Sciatic nerve (tissue), 2 donors: ENCODE data around the gene RNF186. TPM values are rescaled to one million over a fixed set of nuclear protein-coding genes. Genes with fewer than 3 reads are reported as not detected.
"Not testable (repeated sequence)": the region's sequence is repeated elsewhere in the genome, so short reads cannot be mapped to it uniquely, and the experiment has no call there.

Experiments
- ATAC-seq: fragments of 200-7000 bp; cut with Tn5 transposase; one replicate; pipeline ENCODE4 v1.9.1; 2020; ENCODE audit warnings: mild to moderate bottlenecking, moderate library complexity
- DNase-seq: peaks from one replicate; pipeline ENCODE4 v3.0.0-alpha.2; 2020; ENCODE audit warnings: low spot score
- intact Hi-C: fragments of 100-400 bp; cut with DNase I; formaldehyde crosslinking; loops from one replicate; pipeline ENCODE4 v1.14.2; 2022
- total RNA-seq: library from RNA; stranded (reverse); fragmentation: NEBNext Ultra II Directional; extraction: Animal tissue kit (Norgen Biotek cat#: 25700); gene quantifications from one replicate; pipeline ENCODE4 v1.2.1, GENCODE V29; 2021
- donor health status: DM: no; HTN: no; CAD: no.
- donor health status: DM: no; HTN: no; CAD: no.

RNF186 gene
- total RNA-seq, 1 donor from 2014 or later = not detected

DNA sequence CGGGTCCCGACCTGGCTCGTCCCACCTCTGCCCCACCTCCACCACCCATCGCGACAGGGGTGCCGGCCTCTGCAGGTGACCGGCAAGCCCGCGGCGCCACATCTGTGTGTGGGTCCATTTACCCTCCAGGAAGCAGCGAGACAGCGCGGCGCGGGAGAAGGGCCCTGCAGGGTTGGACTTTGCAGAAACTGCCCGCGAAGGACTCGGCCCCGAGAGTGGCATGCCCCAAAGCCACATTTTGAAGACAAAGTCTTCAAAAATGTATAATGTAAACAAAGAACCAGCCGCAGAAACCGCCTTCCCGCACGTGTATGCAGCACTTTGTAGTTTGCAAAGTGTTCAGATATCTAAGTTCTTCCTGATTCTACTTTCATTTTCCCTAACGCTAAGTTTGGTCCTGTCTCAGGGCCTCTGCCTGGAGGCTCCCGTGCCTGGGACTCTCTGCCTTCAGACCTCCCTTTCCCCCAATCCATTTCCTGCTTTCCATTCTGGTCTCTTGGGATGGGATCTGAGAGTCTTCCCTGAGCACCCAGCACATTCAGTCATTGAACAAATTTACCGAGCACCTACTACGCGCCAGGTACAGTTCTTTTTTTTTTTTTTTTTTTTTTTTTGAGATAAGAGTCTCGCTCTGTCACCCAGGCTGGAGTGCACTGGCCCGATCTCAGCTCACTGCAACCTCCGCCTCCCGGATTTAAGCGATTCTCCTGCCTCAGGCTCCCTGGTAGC is 14.8 kb downstream of the RNF186 start:
- ATAC-seq (peak; percentile 56), DNase-seq (peak; percentile 74)
- intact Hi-C loops = no loop called here

DNA sequence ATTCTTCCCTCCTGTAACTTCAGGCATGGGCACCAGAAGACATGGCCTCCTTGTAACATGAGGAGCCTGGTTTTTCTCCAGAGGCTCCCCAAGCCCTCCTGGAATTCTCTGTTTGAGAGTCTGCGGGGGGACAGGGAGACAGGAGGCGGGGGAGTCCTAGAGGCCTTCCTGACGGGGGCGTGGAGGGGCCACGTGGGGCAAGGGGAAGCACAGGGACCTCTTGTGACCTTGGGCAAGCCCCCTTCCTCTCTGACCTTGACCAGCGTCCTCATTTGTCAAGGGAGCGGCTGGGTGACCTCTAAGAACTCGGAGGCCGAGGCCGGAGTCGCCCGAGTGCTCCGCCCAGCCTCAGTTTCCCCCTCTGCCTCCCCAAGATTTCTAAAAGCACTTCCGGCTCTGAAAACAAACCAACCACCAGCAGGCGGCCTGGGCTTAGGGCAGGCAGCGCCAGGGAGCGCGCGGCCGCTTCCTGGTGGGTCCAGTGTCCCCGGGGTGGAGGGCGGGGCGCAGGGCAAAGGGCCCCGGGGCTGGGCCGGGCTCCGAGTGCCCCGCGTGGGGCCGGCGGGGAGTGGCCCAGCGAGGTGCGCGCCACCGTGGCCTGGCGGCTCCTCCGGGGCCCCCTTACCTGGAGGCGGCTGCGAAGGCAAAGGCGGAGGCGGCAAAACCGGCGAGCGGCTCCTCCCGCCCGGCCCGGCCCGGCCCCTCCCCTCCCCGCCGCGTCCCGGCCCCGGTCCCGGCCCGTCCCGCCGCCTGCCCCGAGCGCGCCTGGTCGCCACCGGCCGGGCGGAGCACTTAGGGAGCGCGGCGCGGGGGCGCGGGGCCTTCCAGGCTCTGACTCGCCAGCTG is 15.6 kb downstream of the RNF186 start, which contains the start of gene TMCO4:
Gene TMCO4 (minus strand): TSS at position 687 of the 846 bp plus-strand sequence. CDS start 19,158 bp downstream, outside the sequence.
- peak; percentile 84 for ATAC-seq
- intact Hi-C loops = no loop called here
- peak; percentile 73 for DNase-seq

DNA sequence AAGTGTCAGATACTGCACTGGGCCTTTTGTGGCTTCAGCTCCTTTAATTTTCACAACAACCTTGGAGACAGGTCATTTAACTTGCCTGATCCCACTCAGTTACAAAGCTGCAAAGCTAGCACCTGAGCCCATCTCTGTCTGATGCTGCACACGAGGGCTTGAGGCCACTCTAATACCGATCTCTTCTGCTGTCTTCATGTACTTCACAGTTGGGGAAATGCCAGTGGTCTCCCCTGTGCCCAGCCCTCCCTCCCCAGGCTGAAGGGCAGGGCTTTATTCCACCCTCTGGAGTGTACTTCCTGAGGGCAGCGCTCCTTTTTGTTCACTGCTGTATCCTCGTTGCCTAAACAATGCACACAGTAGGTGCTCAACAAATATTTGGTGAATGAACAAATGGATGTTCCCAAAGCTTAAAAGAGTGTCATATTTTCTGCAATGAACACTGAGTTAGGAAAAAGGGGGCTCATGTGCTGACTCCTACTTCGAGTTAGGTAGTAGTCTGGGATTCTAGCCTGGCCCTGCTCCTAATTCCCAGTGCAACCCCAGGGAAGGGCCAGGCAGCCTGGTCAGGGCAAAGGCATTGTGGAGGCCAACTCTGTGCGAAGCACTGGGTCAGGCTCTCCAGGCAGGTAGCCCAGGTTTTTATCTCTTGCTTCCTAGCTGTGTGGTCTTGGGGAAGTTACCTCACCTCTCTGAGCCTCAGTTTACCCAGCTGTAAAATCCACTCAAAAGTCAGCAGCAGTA is 16.4 kb downstream of the RNF186 start:
- DNase-seq (no peak), ATAC-seq (peak; percentile 17)
- intact Hi-C loops = no loop called here

- ATAC-seq (no peak), DNase-seq (no peak)
- intact Hi-C loops = no loop called here
Measured at GRCh38 chr1:19797827-19798226, 17.3 kb downstream of the RNF186 start.

DNA sequence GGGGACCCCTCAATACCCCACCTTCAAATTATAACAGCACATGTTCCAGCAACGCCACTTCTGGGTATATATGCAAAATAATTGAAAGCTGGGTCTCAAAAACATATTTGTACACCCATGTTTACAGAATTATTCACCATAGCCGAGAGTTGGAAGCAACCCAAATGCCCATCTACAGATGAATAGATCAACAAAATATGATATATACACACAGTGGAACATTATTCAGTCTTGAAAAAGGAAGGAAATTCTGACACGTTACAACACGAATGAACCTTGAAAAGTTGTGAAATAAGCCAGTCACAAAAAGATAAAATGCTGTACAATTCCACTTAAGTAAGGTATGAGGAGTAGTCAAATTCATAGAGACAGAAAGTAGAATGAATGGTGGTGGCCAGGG is 20.5 kb downstream of the RNF186 start:
- ATAC-seq = no peak
- no peak for DNase-seq
- intact Hi-C loops = no loop called here

DNA sequence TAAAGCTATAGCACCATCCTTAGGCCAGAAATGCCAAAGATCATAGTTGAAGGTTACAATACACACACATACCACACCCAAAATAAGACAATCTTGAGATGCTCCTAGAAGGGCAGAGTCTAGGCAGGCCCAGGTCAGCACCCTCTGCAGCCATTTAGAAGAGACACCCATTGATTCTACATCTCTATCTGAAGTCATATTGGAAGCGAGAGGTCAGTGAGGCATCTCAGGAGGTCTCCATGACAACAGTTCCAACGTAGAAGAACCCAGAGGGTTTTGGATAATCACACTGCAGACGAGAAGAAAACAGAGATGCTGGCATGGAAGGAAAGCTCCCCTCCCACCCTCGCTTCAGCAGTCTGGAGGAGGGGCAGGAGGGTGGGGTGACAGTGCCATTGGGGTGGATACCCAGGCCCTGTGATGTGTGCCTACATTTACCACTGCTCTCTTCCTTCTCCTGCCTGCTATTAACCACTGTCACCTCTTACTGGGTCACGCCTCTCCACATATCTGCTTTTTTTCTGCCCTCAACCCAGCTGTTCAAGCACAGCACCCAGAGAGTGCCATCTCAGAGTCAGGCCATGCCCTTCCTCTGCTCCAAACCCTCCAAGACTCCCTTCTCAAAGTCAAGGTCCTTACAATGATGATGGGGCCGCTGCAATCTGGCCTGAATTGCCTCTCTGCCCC is 21.6 kb downstream of the RNF186 start:
- ATAC-seq (no peak), DNase-seq (no peak)
- intact Hi-C loops = no loop called here

GRCh38 chr1:19792237-19793002 is 22.7 kb downstream of the RNF186 start:
- intact Hi-C loops = no loop called here
- DNase-seq = no peak
- no peak for ATAC-seq

- intact Hi-C loops, ATAC-seq: not testable (repeated sequence)
Measured at GRCh38 chr1:19790061-19790975, 24.8 kb downstream of the RNF186 start.

DNA sequence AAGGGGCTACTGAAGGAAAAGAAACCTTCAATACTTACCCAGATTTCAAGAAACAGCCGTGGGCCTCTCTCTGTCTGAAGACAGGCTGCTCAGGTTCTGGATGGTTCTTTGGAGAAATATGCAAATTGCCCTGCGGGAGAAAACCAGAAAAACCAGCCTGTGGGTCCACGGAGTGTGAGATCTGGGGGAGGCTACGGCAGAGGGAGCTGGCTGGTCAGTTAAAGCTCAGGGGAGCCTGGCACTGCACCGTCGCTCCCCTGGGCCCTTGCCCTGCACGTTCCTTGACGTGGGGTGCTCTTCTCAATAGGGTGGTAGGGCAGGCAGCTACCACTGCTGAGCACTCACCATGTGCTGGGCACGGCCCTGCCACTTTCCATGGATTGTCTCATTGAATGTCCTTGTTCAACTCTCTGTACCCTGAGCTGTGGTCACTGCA is 28.1 kb downstream of the RNF186 start:
- ATAC-seq (no peak), DNase-seq (no peak)
- intact Hi-C loops = no loop called here

More at GRCh38 chr1:19790061-19790975, 24.8 kb downstream of the RNF186 start:
- DNase-seq = not testable (repeated sequence)

DNA sequence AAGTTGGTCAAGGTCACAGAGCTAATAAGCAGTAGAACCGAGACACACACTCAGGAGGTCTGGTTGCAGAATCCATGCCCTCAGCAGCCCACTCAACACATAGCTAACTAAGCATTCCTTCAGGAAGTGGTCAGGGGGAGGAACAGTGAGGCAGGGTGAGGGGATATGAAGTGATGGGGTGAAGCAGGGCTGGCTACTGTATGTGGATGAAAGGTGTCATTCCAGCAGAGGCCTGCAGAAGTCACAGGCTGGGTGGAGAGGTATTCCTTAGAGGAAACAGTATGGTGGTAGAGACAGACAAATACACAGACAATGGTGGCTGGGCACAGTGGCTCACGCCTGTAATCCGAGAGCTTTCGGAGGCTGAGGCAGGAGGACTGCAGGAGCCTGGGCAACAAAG is 29.4 kb downstream of the RNF186 start:
- no peak for ATAC-seq
- DNase-seq = no peak
- intact Hi-C loops = no loop called here

- ATAC-seq (no peak), DNase-seq (no peak)
- intact Hi-C loops = no loop called here
Measured at GRCh38 chr1:19780267-19780877, 34.7 kb downstream of the RNF186 start.

- ATAC-seq = no peak
- intact Hi-C loops = no loop called here
- DNase-seq = no peak
Measured at GRCh38 chr1:19776933-19777332, 38.1 kb downstream of the RNF186 start.

DNA sequence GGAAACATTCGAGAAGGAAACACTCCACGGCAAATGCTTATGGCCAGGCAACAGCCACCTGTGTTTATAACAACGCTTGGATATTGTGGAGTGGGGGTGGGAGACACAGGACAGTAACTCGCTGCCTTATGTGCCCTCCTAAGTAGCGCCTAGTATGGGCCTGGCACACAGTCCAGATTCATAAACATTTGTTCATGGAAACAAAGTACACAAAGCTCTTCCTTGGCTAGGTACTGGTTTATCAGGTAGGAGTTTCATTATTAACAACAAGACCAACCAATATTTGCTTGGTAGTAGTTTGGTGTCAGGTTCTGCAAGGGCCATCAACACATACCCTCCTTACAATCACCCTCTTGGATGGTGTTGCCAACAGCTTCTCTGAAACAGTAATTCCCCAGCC is 38.8 kb downstream of the RNF186 start:
- DNase-seq (no peak), ATAC-seq (no peak)
- intact Hi-C loops = no loop called here

DNA sequence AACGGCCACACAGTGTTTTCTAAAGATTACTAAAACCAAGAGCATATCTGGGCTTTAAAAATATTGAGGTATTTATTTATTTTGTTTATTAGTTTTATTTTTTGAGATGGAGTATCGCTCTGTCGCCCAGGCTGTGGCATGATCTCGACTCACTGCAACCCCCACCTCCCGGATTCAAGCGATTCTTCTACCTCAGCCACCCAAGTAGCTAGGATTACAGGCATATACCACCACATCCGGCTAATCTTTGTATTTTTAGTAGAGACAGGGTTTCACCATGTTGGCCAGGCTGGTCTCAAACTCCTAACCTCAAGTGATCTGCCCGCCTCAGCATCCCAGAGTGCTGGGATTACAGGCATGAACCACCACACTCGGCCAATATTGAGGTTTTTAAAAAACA is 39.3 kb downstream of the RNF186 start:
- intact Hi-C loops = no loop called here
- ATAC-seq (no peak), DNase-seq (no peak)

DNA sequence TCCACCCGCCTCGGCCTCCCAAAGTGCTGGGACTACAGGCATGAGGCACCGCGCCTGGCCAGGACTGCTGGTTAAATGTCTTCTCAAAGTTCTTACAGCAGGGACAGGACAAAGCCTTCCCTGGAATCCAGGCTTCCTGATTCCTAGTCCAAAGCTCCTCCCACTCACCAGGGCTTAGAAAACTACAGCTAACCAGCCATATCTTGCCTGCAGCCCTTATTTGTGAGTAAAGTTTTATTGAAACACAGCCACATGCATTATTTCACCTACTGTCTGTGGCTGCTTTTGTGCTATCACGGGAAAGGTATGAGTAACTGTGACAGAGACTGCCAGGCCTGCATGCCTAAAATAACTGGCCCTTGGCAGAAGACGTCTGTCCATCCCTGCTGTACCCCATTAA is 39.8 kb downstream of the RNF186 start:
- intact Hi-C loops = no loop called here
- ATAC-seq (no peak), DNase-seq (no peak)

- no peak for ATAC-seq
- DNase-seq = no peak
- intact Hi-C loops = no loop called here
Measured at GRCh38 chr1:19774180-19774785, 40.8 kb downstream of the RNF186 start.
